Activated naive CD8-positive, alpha-beta T cell treated with anti-CD3 and anti-CD28 coated beads for 36 hours (primary cell): ENCODE results near the gene CCL20. TPM values are rescaled to one million over a fixed set of nuclear protein-coding genes. Genes with fewer than 3 reads are reported as not detected.
A peak's percentile ranks its signal among the peaks of the same experiment; 100 is the strongest.

Experiments
- DNase-seq: peaks from one replicate; pipeline ENCODE4 v3.0.0; 2021
- H3K27ac Mint-ChIP-seq: one replicate; pipeline ENCODE4 v1.8.0; 2022; ENCODE audit warnings: mild to moderate bottlenecking, moderate library complexity, mixed read lengths
- H3K27me3 Mint-ChIP-seq: one replicate; pipeline ENCODE4 v1.8.0; 2022; ENCODE audit warnings: mild to moderate bottlenecking, mixed read lengths
- H3K36me3 Mint-ChIP-seq: one replicate; pipeline ENCODE4 v1.8.0; 2021; ENCODE audit warnings: mild to moderate bottlenecking, mixed read lengths
- H3K4me1 Mint-ChIP-seq: one replicate; pipeline ENCODE4 v1.8.0; 2021; ENCODE audit warnings: mixed read lengths
- H3K4me3 Mint-ChIP-seq: one replicate; pipeline ENCODE4 v1.8.0; 2022; ENCODE audit warnings: mild to moderate bottlenecking, moderate library complexity, mixed read lengths
- H3K9me3 Mint-ChIP-seq: one replicate; pipeline ENCODE4 v1.8.0; 2022; ENCODE audit warnings: mixed read lengths
- total RNA-seq, 2 experiments: library from RNA; stranded (reverse); gene quantifications; one replicate each; pipeline ENCODE4 v1.2.3, GENCODE V29; 2021

CCL20 gene
- 1 to 10 TPM; 3.1 to 4.4 TPM for total RNA-seq

- Mint-ChIP-seq H3K4me3 (no peak within 1 kb of the TSS), H3K9me3 (no peaks in the 10 kb centered on the region), H3K27ac (peak within 1 kb of the TSS; percentile 2)
Measured at GRCh38 chr2:227813562-227814353, at the start of gene CCL20. CCL20 (plus strand) TSS chr2:227813842; CDS start chr2:227813912, 70 bp downstream.

GRCh38 chr2:227765788-227766372 is 47.8 kb upstream of the CCL20 start:
- H3K4me3 Mint-ChIP-seq = no peak overlapping the region
- peaks cover 3% of the 10 kb centered on the region for H3K27me3 Mint-ChIP-seq
- no peak overlapping the region for H3K27ac Mint-ChIP-seq
- H3K9me3 Mint-ChIP-seq = no peaks in the 10 kb centered on the region
- no peaks in the 10 kb centered on the region for H3K36me3 Mint-ChIP-seq
- DNase-seq = no peak
- peaks cover 1% of the 10 kb centered on the region for H3K4me1 Mint-ChIP-seq

More at GRCh38 chr2:227813562-227814353, at the start of gene CCL20:
- H3K27me3 Mint-ChIP-seq = peaks cover 46% of the 10 kb centered on the region
- peaks cover 11% of the 10 kb centered on the region for H3K36me3 Mint-ChIP-seq
- H3K4me1 Mint-ChIP-seq = peaks cover 27% of the 10 kb centered on the region
- no peak for DNase-seq

DNA sequence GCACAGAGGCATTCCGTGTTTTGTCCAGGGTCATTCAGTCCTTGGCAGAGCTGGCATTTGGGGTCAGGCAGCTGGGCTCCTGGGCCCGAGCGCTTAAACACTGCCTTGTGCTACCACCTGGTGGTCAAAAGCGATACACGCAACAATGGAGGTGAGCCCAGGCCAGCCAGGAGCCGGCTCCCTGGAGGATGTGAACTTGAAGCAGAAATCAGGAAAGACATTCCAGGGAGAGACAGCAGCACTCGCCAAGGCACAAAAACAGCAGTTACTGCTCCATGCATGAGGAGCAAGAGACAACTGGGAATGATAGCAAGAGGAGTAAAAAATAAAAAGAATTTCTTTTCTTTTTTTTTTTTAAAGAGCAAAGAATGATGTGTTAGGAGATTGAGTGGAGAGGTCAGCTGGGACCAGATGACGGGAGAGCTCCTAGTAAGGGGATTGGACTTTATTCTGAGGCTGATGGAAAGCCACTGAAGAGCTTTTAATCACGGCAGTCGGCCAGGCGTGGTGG is 47.2 kb upstream of the CCL20 start:
- no peaks in the 10 kb centered on the region for H3K9me3 Mint-ChIP-seq
- peak; percentile 51 for DNase-seq
- no peak overlapping the region for H3K4me3 Mint-ChIP-seq
- H3K27ac Mint-ChIP-seq = no peak overlapping the region
- H3K36me3 Mint-ChIP-seq = no peaks in the 10 kb centered on the region
- peaks cover 3% of the 10 kb centered on the region for H3K27me3 Mint-ChIP-seq
- peaks cover 1% of the 10 kb centered on the region for H3K4me1 Mint-ChIP-seq

DNA sequence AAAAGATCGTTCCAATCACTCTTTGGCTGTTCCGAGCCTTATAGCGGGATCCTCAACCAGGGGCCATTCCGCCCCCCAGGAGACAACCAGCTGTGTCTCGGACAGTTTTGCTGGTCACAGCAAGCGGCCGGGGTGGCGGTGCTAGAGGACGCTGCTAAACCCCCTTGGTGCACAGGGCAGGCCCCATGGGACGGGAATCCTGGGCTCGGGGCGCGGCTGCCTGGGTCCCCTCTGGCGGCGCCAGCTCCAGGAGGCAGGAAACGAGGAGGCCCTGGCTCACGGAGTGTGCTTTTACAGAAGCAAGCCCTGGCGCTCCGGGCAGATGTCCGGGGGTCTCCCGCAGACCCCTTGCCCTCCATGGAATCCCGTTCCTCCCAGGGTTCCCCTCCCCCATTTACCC is 45.8 kb upstream of the CCL20 start:
- Mint-ChIP-seq H3K27ac (no peak overlapping the region), H3K4me3 (no peak overlapping the region), H3K27me3 (peaks cover 3% of the 10 kb centered on the region), H3K4me1 (peaks cover 1% of the 10 kb centered on the region), H3K9me3 (no peaks in the 10 kb centered on the region), H3K36me3 (no peaks in the 10 kb centered on the region)
- DNase-seq = no peak

GRCh38 chr2:227772197-227772661 is 41.4 kb upstream of the CCL20 start:
- Mint-ChIP-seq H3K27ac (no peak overlapping the region), H3K27me3 (no peaks in the 10 kb centered on the region), H3K9me3 (no peaks in the 10 kb centered on the region), H3K4me3 (no peak overlapping the region), H3K4me1 (peaks cover 23% of the 10 kb centered on the region), H3K36me3 (no peaks in the 10 kb centered on the region)
- no peak for DNase-seq

GRCh38 chr2:227772932-227773331 is 40.7 kb upstream of the CCL20 start:
- Mint-ChIP-seq H3K4me3 (no peak overlapping the region), H3K9me3 (no peaks in the 10 kb centered on the region), H3K27ac (no peak overlapping the region), H3K4me1 (peaks cover 23% of the 10 kb centered on the region), H3K27me3 (no peaks in the 10 kb centered on the region), H3K36me3 (no peaks in the 10 kb centered on the region)
- no peak for DNase-seq

DNA sequence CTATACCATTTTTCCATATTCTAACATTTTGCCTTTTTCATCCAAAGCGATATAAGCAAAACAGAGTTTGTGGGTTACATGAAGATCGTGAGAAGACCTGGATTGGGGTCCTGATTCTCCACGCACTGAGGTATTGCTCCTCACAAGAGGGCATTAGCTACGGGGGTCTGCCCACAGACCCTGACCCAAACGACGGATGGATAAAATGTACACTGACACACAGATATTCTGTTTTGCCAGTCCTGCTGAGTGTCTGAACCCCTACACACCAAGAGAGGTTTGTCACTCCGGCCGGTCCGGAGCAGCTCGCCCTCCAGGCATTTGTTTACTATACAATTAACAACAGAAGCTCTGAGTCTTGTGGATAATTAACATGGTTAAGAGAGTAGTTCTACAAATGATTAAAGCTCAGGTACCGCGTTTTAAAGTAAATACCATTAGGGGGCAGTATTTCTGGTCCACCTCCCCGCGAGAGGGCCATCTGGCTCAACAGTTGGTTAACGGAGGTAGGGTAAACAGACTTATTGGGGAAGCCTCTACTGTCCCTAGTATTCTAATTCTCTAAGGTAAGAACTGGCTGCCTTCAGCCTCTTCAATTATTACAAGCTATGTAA is 39.5 kb upstream of the CCL20 start:
- peaks cover 23% of the 10 kb centered on the region for H3K4me1 Mint-ChIP-seq
- no peaks in the 10 kb centered on the region for H3K9me3 Mint-ChIP-seq
- H3K27ac Mint-ChIP-seq = peak overlapping the region; percentile 86
- peak; percentile 14 for DNase-seq
- H3K27me3 Mint-ChIP-seq = peaks cover 5% of the 10 kb centered on the region
- no peak overlapping the region for H3K4me3 Mint-ChIP-seq
- no peaks in the 10 kb centered on the region for H3K36me3 Mint-ChIP-seq

DNA sequence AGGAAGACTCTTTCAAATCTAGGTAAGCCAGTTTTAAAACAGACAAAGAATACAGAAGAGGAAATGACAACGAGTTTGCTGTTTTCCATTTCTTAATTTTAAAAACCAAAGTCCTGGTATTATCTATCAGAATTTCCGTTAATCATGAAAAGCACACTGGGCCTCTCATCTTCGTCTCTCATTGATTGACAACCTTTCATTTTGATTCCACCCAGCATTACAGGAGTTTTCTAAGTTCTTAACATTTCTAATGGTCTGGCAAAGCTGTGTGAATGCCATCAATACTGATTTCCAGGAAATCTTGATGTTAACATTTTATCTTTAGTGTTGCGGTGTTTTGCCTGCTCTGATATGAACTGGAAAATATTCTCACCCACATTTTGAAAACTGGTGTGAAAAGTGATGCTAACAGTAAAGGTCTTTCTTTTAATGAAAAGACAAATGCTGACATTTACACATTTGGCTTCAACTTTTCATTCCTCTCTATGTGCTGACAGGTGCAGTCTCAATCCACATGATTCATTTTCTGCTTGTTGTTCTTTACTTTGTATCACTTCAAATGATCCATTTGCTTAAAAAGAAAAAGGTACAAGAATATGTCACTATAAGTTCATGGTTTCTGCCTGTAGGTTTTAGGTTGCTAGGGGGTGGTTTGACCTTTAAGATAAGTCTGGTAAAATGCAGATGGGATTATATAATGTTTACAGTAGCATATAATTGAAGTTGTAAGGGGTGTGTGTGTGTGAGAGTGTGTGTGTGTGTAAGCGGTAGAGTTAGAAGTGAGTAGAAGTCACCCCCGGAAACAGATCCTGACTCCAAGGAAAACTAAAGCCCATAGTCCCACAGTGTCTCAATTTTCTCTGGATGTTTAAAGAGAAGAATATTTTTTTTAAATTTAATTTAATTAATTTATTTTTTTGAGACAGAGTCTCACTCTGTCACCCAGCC is 38.5 kb upstream of the CCL20 start:
- Mint-ChIP-seq H3K36me3 (no peaks in the 10 kb centered on the region), H3K27me3 (peaks cover 5% of the 10 kb centered on the region)

GRCh38 chr2:227780981-227781615 is 32.5 kb upstream of the CCL20 start:
- Mint-ChIP-seq H3K27ac (no peak overlapping the region), H3K9me3 (no peaks in the 10 kb centered on the region), H3K36me3 (peaks cover 2% of the 10 kb centered on the region), H3K4me1 (peaks cover 18% of the 10 kb centered on the region), H3K4me3 (no peak overlapping the region), H3K27me3 (peaks cover 24% of the 10 kb centered on the region)
- no peak for DNase-seq

More for the DNA sequence above, 38.5 kb upstream of the CCL20 start:
- Mint-ChIP-seq H3K9me3 (no peaks in the 10 kb centered on the region), H3K4me3 (peak overlapping the region; percentile 2), H3K4me1 (peaks cover 23% of the 10 kb centered on the region), H3K27ac (peak overlapping the region; percentile 86)
- DNase-seq = no peak

DNA sequence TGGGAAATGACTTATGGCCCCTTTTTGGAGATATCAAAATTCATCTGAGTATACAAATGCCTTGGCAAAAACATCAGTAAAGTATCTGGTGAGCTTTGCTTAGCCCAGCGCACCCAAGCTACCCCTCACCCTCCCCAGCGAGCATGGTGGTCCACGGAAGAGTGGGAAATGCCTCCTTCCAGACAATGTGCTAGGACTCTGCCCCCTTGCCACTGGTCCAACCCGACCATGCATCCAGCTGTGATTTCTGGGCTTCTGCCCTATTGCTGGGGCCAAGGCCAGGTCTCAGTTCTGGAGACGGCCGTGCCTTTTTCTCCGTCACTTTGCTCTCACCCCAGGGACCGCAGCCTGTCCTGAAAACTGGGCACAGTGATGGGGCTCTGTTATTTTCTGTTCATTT is 31.8 kb upstream of the CCL20 start:
- no peak overlapping the region for H3K4me3 Mint-ChIP-seq
- H3K9me3 Mint-ChIP-seq = no peaks in the 10 kb centered on the region
- H3K27ac Mint-ChIP-seq = no peak overlapping the region
- no peak for DNase-seq
- H3K4me1 Mint-ChIP-seq = peaks cover 14% of the 10 kb centered on the region
- peaks cover 30% of the 10 kb centered on the region for H3K27me3 Mint-ChIP-seq
- H3K36me3 Mint-ChIP-seq = peaks cover 2% of the 10 kb centered on the region

DNA sequence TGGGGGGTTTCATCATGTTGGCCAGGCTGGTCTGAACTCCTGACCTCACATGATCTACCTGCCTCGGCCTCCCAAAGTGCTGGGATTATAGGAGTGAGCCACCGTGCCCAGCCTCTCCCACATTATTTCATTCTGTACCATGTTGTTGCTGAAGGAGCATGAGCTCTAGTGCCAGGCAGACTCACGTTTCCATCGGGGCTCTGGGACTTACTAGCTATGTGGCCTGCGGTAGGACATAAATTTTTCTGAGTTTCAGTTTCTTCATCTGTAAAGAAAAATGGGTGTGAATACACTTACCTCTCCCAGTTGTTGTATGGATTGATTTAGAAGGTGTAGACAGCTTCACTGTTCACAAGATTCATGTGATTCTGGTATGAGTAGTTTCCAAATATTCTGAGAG is 30.8 kb upstream of the CCL20 start:
- no peak overlapping the region for H3K4me3 Mint-ChIP-seq
- H3K4me1 Mint-ChIP-seq = peaks cover 14% of the 10 kb centered on the region
- H3K9me3 Mint-ChIP-seq = no peaks in the 10 kb centered on the region
- H3K27ac Mint-ChIP-seq = peak overlapping the region; percentile 82
- H3K27me3 Mint-ChIP-seq = peaks cover 35% of the 10 kb centered on the region
- DNase-seq = no peak
- H3K36me3 Mint-ChIP-seq = peaks cover 2% of the 10 kb centered on the region

GRCh38 chr2:227783404-227784138 is 30.1 kb upstream of the CCL20 start:
- Mint-ChIP-seq H3K27me3 (peaks cover 39% of the 10 kb centered on the region), H3K4me1 (peaks cover 14% of the 10 kb centered on the region), H3K27ac (peak overlapping the region; percentile 82), H3K9me3 (no peaks in the 10 kb centered on the region), H3K36me3 (peaks cover 2% of the 10 kb centered on the region), H3K4me3 (peak overlapping the region; percentile 63)
- DNase-seq = peak; percentile 20

GRCh38 chr2:227785293-227785692 is 28.3 kb upstream of the CCL20 start:
- no peaks in the 10 kb centered on the region for H3K9me3 Mint-ChIP-seq
- H3K36me3 Mint-ChIP-seq = peaks cover 3% of the 10 kb centered on the region
- peaks cover 44% of the 10 kb centered on the region for H3K27me3 Mint-ChIP-seq
- no peak for DNase-seq
- H3K27ac Mint-ChIP-seq = no peak overlapping the region
- peaks cover 14% of the 10 kb centered on the region for H3K4me1 Mint-ChIP-seq
- H3K4me3 Mint-ChIP-seq = no peak overlapping the region
